ENCODE measurements around the gene FAXC.

Gene FAXC

DNA sequence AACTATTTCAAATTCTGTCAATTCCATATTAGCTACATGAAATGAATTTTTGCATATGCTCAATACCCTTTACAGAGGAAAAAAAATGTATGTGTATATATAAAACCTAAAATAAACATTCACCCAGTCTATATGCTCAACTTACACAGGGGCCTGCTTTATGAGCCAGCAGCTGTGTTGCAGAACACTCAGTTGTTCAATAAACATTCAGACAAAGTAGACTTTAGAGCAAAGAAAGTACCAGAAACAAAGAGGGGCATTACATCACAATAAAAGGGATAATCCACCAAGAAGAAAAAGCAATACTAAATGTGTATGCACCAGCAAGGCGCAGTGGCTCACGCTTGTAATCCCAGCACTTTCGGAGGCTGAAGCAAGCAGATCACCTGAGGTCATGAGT is 35.0 kb upstream of the FAXC start:
- no peak overlapping the region for H3K4me3 ChIP-seq (replicated peaks; ENCODE audit: low read depth, low read length)
- DNase-seq (ENCODE audit: extremely low read depth, insufficient read length) = no peak
- no peaks in the 10 kb centered on the region for H3K27me3 ChIP-seq (replicated peaks; ENCODE audit: control insufficient read depth, insufficient read depth, low read length)
- TF ChIP-seq, protein P1, sequence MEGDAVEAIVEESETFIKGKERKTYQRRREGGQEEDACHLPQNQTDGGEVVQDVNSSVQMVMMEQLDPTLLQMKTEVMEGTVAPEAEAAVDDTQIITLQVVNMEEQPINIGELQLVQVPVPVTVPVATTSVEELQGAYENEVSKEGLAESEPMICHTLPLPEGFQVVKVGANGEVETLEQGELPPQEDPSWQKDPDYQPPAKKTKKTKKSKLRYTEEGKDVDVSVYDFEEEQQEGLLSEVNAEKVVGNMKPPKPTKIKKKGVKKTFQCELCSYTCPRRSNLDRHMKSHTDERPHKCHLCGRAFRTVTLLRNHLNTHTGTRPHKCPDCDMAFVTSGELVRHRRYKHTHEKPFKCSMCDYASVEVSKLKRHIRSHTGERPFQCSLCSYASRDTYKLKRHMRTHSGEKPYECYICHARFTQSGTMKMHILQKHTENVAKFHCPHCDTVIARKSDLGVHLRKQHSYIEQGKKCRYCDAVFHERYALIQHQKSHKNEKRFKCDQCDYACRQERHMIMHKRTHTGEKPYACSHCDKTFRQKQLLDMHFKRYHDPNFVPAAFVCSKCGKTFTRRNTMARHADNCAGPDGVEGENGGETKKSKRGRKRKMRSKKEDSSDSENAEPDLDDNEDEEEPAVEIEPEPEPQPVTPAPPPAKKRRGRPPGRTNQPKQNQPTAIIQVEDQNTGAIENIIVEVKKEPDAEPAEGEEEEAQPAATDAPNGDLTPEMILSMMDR (IDR thresholded peaks at IDR 0.05; ENCODE audit: insufficient read depth, low read length, poor library complexity, severe bottlenecking) = no peak
- H3K36me3 ChIP-seq (ENCODE audit: control insufficient read depth, insufficient read depth, low read length) = no peaks in the 10 kb centered on the region

DNA sequence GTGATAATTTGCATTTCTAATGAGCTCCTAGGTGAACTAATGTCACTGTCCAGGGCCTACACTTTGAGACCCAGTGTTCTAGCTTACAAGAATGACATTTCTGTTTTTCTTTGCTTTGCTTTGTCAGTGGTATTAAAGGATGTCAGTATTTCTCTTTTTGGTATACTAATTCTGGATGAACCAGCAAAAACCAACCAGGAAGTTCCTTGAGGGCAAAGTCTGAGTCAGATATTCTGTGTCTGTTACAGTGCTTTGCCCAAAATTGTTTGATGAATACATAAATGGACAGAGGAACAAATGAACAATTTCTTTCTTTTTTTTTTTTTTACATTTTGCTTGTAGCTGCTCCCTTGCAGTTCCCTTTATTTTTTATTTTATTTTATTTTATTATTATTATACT is 29.2 kb upstream of the FAXC start:
- Histone ChIP-seq H3K4me3 (replicated peaks; ENCODE audit: low read depth, low read length) (no peak overlapping the region), H3K27me3 (replicated peaks; ENCODE audit: control insufficient read depth, insufficient read depth, low read length) (no peaks in the 10 kb centered on the region), H3K36me3 (ENCODE audit: control insufficient read depth, insufficient read depth, low read length) (no peaks in the 10 kb centered on the region)
- DNase-seq (ENCODE audit: extremely low read depth, insufficient read length) = no peak
- TF ChIP-seq, protein P1 (IDR thresholded peaks at IDR 0.05; ENCODE audit: insufficient read depth, low read length, poor library complexity, severe bottlenecking) = no peak

DNA sequence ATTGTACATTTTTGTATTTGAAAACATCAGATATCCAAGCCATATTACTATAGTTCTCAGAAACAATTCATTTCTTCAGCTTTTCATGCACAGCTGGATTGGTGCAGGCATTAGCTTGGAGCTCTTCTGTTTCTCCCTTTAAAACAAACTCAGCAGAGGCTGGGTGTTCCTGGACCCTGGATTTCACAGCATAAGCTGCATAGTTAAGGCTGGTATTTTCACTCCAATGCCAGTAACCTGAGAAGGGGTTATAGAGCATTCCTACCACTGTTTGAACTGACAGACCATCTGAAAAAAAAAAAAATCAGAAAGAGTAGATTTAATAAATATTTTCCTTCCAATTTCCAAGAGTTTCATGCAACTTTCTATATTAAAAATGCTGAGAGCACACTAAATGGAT is 20.1 kb upstream of the FAXC start:
- Histone ChIP-seq H3K4me3 (replicated peaks; ENCODE audit: low read depth, low read length) (no peak overlapping the region), H3K36me3 (ENCODE audit: control insufficient read depth, insufficient read depth, low read length) (no peaks in the 10 kb centered on the region), H3K27me3 (replicated peaks; ENCODE audit: control insufficient read depth, insufficient read depth, low read length) (no peaks in the 10 kb centered on the region)
- DNase-seq (ENCODE audit: extremely low read depth, insufficient read length) = no peak
- TF ChIP-seq, protein P1 (IDR thresholded peaks at IDR 0.05; ENCODE audit: insufficient read depth, low read length, poor library complexity, severe bottlenecking) = no peak

DNA sequence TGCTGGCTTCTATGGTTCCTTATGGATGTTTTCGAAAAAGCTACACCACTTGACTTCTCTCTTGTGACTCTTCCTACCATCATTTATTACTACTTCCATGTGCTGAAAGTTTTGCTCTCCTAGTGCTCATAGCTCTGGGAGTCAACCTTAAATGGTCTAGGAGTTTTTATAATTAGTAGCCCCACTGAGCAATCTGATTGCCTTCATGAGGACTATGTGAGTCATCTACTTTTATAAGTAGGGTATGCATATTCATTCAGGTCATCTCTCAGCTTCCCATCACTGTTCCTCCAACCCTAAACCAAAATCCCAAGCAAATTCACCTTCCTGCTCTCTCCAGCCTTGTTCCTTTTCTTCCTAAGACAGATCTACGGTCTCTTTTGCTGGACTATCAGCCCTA is 17.4 kb upstream of the FAXC start:
- no peak overlapping the region for H3K4me3 ChIP-seq (replicated peaks; ENCODE audit: low read depth, low read length)
- TF ChIP-seq, protein P1 (IDR thresholded peaks at IDR 0.05; ENCODE audit: insufficient read depth, low read length, poor library complexity, severe bottlenecking) = no peak
- no peaks in the 10 kb centered on the region for H3K36me3 ChIP-seq (ENCODE audit: control insufficient read depth, insufficient read depth, low read length)
- DNase-seq (ENCODE audit: extremely low read depth, insufficient read length) = no peak
- no peaks in the 10 kb centered on the region for H3K27me3 ChIP-seq (replicated peaks; ENCODE audit: control insufficient read depth, insufficient read depth, low read length)

DNA sequence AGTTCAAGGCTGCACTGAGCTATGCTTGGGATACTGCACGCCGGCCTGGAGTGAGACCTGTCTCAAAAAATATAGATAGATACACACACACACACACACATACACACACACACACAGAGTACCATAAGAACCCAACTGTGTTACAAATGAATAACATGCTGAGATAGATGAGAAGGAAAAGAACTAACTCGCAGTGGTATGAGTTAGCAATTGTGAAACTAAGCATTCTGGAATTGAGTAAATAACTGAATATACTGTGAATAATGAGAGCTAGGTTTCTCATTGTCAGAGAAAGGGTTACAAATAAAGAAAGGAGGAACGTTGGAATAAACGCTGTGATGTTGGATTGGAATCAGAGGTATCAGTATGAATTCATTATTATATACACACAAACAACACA is 14.6 kb upstream of the FAXC start:
- TF ChIP-seq, protein P1 (IDR thresholded peaks at IDR 0.05; ENCODE audit: insufficient read depth, low read length, poor library complexity, severe bottlenecking) = no peak
- H3K27me3 ChIP-seq (replicated peaks; ENCODE audit: control insufficient read depth, insufficient read depth, low read length) = no peaks in the 10 kb centered on the region
- no peaks in the 10 kb centered on the region for H3K36me3 ChIP-seq (ENCODE audit: control insufficient read depth, insufficient read depth, low read length)
- DNase-seq (ENCODE audit: extremely low read depth, insufficient read length) = peak; percentile 21
- no peak overlapping the region for H3K4me3 ChIP-seq (replicated peaks; ENCODE audit: low read depth, low read length)

DNA sequence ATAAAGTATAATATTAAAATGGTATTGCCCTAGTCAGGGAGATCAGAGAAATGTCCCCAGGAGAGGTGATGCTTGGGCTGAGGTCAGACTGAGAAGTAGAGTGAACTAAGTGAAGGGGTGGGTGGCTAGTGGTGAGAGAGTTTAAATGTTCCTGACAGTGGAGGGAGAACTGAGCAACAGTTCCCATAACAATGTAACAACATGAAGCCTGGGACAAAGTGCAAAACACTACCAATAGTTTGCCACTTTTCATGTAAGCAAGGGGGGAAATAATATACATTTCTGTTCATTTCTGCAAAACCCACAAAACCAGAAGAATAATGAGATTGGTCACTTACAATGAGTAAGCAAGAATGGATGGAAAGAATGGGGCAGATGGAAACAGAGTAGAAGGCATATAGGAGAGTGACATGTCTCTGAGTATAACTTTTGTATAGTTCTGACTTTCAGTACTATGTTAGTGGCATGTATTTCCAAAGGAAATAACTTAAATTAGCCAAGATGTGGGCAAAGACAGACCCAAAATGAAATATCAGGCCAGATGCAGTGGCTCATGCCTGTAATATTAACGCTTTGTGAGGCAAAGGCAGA is 13.3 kb upstream of the FAXC start:
- H3K27me3 ChIP-seq (replicated peaks; ENCODE audit: control insufficient read depth, insufficient read depth, low read length) = no peaks in the 10 kb centered on the region
- H3K36me3 ChIP-seq (ENCODE audit: control insufficient read depth, insufficient read depth, low read length) = no peaks in the 10 kb centered on the region
- no peak for DNase-seq (ENCODE audit: extremely low read depth, insufficient read length)
- H3K4me3 ChIP-seq (replicated peaks; ENCODE audit: low read depth, low read length) = no peak overlapping the region
- TF ChIP-seq, protein P1 (IDR thresholded peaks at IDR 0.05; ENCODE audit: insufficient read depth, low read length, poor library complexity, severe bottlenecking) = no peak
